ENCODE results near the gene SLC26A2.

DNA sequence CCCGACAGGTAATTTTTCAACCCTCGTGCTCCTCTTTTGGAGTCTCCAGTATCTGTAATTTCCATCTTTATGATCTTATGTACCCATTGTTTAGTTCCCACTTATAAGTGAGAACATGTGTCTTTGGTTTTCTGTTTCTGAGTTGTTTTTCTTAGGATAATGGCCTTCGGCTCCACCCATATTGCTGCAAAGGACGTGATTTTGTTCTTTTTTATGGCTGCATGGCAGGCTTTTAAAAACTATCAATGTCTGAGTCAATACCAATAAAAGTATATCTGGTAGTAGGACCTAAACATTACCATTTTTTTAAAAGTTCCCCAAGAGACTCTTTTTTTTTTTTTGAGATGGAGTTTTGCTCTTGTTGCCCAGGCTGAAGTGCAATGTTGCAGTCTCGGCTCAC lies 3.9 kb upstream of the SLC26A2 start:
- TF ChIP-seq CTCF (IDR thresholded peaks at IDR 0.05 in 4 of 5, conservative IDR thresholded peaks at IDR 0.05 in 1 of 5) (no peak), POLR2A (IDR thresholded peaks at IDR 0.05) (no peak)
